GM18858 (cell line): ENCODE data around the gene CLK4.

ENCODE experiments used
- ATAC-seq: cut with Tn5 transposase; IDR thresholded peaks from one replicate; pipeline ENCODE4 v1.9.1; 2021; ENCODE audit not compliant: unreplicated experiment

Gene CLK4

DNA sequence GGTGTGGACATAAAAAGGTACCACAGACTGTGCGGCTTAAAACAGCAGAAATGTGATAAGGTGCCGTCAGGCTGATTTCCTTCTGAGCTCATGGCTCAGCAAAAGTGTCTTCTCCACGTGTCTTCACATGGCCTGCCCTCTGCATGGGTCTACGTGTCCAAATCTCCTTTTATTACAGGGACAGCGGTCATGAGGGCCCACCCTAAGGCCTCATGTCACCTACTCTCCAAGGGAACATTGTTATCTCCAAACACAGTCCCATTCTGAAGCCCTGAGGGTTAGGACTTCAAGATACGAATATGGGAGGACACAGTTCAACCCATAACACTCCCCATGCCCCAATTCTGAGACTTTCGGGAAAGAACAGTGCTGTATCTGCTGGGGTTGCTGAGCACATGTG, 71.8 kb downstream of the CLK4 start:
- ATAC-seq, result no peak

GRCh38 chr5:178554311-178554710, 72.5 kb downstream of the CLK4 start:
- ATAC-seq, result no peak

GRCh38 chr5:178553517-178553916, 73.3 kb downstream of the CLK4 start:
- no peak for ATAC-seq
